HFFc6 (cell line): ENCODE measurements around the gene FAT2. TPM values are rescaled to one million over a fixed set of nuclear protein-coding genes. Genes with fewer than 3 reads are reported as not detected.

Experiments used
- DNase-seq: peaks from one replicate; pipeline ENCODE4 v3.0.0-alpha.2; 2018
- H3K27ac Mint-ChIP-seq: 2 replicates; pipeline ENCODE4 v1.8.0; 2020; ENCODE audit warnings: mild to moderate bottlenecking, mixed read lengths
- H3K27me3 Mint-ChIP-seq: 2 replicates; pipeline ENCODE4 v1.8.0; 2021; ENCODE audit warnings: mild to moderate bottlenecking, moderate library complexity, mixed read lengths; ENCODE audit not compliant: insufficient read depth
- H3K36me3 Mint-ChIP-seq: 2 replicates; pipeline ENCODE4 v1.8.0; 2021; ENCODE audit warnings: low read depth, mixed read lengths
- H3K4me1 Mint-ChIP-seq: 2 replicates; pipeline ENCODE4 v1.8.0; 2020; ENCODE audit warnings: low read depth, mixed read lengths
- H3K4me3 Mint-ChIP-seq: 2 replicates; pipeline ENCODE4 v1.8.0; 2020; ENCODE audit warnings: mild to moderate bottlenecking, moderate library complexity, mixed read lengths
- H3K9me3 Mint-ChIP-seq: 2 replicates; pipeline ENCODE4 v1.8.0; 2020; ENCODE audit warnings: mild to moderate bottlenecking, mixed read lengths
- total RNA-seq, 6 experiments: library from RNA; stranded (reverse); fragmentation: NEBNext Ultra II Directional; extraction: Animal tissue kit (Norgen Biotek cat#: 25700); gene quantifications; 2 replicates in 1 of 6; 3 replicates in 5 of 6; pipeline ENCODE4 v1.2.3, GENCODE V29; 2021
- TF ChIP-seq, protein P1 (sequence below): fragments of 200-600 bp; sonication (generic); IDR thresholded peaks from 2 replicates; pipeline ENCODE4 v1.5.0; 2021; ENCODE audit warnings: antibody characterized with exemption, mild to moderate bottlenecking

FAT2 gene
- total RNA-seq, 6 experiments from 2014 or later: not detected

DNA sequence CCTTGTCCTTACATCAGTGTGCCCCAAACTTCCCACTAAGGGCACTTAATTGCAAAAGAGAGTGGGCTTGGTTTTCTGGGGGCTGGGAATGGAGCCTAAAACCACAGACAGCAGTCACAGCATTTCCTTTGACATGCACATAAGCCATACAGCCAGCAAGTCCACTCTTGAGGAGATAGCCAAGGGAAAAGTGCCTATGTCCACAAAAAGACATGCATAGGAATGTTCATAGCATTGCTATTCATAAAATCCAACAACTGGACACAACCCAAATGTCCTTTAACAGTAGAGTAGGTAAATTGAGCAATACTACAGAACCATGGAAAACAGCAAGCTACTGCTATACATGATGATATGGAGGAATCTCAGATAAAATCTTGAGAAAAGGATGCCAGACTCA, 11.7 kb upstream of the FAT2 start:
- no peak overlapping the region for H3K4me3 Mint-ChIP-seq
- no peaks in the 10 kb centered on the region for H3K36me3 Mint-ChIP-seq
- H3K9me3 Mint-ChIP-seq: no peaks in the 10 kb centered on the region
- H3K27me3 Mint-ChIP-seq: peaks cover 28% of the 10 kb centered on the region
- TF ChIP-seq, protein P1, sequence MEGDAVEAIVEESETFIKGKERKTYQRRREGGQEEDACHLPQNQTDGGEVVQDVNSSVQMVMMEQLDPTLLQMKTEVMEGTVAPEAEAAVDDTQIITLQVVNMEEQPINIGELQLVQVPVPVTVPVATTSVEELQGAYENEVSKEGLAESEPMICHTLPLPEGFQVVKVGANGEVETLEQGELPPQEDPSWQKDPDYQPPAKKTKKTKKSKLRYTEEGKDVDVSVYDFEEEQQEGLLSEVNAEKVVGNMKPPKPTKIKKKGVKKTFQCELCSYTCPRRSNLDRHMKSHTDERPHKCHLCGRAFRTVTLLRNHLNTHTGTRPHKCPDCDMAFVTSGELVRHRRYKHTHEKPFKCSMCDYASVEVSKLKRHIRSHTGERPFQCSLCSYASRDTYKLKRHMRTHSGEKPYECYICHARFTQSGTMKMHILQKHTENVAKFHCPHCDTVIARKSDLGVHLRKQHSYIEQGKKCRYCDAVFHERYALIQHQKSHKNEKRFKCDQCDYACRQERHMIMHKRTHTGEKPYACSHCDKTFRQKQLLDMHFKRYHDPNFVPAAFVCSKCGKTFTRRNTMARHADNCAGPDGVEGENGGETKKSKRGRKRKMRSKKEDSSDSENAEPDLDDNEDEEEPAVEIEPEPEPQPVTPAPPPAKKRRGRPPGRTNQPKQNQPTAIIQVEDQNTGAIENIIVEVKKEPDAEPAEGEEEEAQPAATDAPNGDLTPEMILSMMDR: no peak
- no peaks in the 10 kb centered on the region for H3K4me1 Mint-ChIP-seq
- peak; percentile 35 for DNase-seq
- no peak overlapping the region for H3K27ac Mint-ChIP-seq

DNA sequence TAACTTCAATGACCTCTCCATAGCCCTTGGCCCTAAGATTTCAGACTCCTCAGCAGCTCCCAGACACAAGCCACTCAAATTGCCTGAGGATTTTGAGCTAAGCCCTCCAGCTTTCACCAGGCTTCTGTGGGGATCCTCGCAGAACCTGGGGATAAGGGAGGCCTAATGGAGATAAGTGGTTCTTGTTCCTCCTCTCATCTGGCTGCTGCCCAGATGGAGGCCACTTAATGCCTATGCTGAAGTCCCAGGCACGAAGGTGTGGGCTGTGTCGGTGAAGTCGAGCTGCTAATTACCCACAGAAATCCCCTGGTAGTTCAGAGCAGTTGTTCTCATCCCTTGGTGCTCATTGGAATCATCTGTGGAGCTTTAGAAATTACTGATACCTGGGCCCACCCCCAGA, 10.3 kb upstream of the FAT2 start:
- TF ChIP-seq, protein P1: no peak
- Mint-ChIP-seq H3K27me3 (peaks cover 22% of the 10 kb centered on the region), H3K4me3 (no peak overlapping the region), H3K27ac (no peak overlapping the region), H3K4me1 (peaks cover 6% of the 10 kb centered on the region; the same call in 1 of the 2 replicates), H3K36me3 (no peaks in the 10 kb centered on the region), H3K9me3 (no peaks in the 10 kb centered on the region)
- no peak for DNase-seq

GRCh38 chr5:151600069-151600665, 9.0 kb upstream of the FAT2 start:
- Mint-ChIP-seq H3K4me3 (no peak overlapping the region), H3K4me1 (peaks cover 6% of the 10 kb centered on the region; the same call in 1 of the 2 replicates), H3K36me3 (no peaks in the 10 kb centered on the region), H3K27me3 (peaks cover 18% of the 10 kb centered on the region), H3K9me3 (no peaks in the 10 kb centered on the region), H3K27ac (no peak overlapping the region)
- TF ChIP-seq, protein P1: no peak
- DNase-seq: no peak

DNA sequence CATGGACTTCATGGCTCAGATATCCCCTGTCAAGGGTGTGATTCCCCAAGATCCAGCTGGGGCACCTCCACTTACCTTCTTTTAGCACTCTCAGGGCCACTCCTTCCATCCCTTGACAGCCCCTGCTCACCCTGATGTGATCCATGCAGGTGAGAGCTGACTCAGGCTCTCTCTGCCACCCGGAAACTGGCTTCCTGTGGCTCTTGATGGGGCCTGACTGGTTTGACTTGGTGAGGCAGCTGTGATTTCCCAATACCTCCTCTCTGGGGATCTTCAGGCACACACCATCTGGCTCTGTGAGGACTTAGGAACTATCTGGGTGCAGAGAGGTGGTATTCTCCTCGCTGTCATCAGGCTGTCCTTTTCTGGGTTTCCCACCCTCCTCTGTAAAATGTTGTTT, 7.9 kb upstream of the FAT2 start:
- peaks cover 23% of the 10 kb centered on the region for H3K27me3 Mint-ChIP-seq
- no peak for DNase-seq
- H3K4me3 Mint-ChIP-seq: no peak overlapping the region
- H3K36me3 Mint-ChIP-seq: no peaks in the 10 kb centered on the region
- TF ChIP-seq, protein P1: no peak
- no peaks in the 10 kb centered on the region for H3K9me3 Mint-ChIP-seq
- H3K27ac Mint-ChIP-seq: no peak overlapping the region
- peaks cover 6% of the 10 kb centered on the region; the same call in 1 of the 2 replicates for H3K4me1 Mint-ChIP-seq

DNA sequence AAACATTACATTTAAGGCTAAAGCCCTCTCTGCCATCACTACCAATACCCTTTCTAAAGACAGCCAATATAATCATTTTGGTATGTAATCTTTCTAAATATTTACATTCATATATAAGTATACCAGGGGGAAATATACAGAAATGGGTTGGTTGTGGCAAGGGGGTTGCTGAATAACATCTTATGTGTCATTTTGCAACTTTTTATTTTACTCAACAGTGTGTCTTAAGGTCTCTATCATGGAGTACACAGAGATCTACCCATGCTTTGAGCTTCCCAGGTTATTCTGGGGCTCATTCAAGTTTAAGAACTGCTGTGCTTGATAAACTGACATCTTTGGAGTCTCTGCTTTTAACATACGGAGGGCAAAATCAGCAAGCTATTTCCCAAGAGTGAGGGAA, 7.4 kb upstream of the FAT2 start:
- peaks cover 23% of the 10 kb centered on the region for H3K27me3 Mint-ChIP-seq
- peaks cover 6% of the 10 kb centered on the region; the same call in 1 of the 2 replicates for H3K4me1 Mint-ChIP-seq
- DNase-seq: no peak
- no peaks in the 10 kb centered on the region for H3K36me3 Mint-ChIP-seq
- no peak overlapping the region for H3K27ac Mint-ChIP-seq
- no peaks in the 10 kb centered on the region for H3K9me3 Mint-ChIP-seq
- no peak overlapping the region for H3K4me3 Mint-ChIP-seq
- TF ChIP-seq, protein P1: no peak
